NB4 (cell line): Measurements from ENCODE around the gene SYCE3.
"Not testable (repeated sequence)": the region's sequence is repeated elsewhere in the genome, so short reads cannot be mapped to it uniquely, and the experiment has no call there.

Source experiments
- DNase-seq: peaks from one replicate; pipeline ENCODE4 v3.0.0; 2010; ENCODE audit warnings: low read depth
- H3K4me3 ChIP-seq: one replicate; pipeline ENCODE4 v1.5.1; 2011; ENCODE audit warnings: mild to moderate bottlenecking, low read depth, low read length, moderate library complexity
- MYC ChIP-seq: IDR thresholded peaks from 2 replicates; pipeline ENCODE4 v1.6.1; 2011; ENCODE audit warnings: low read depth, low read length
- POLR2A ChIP-seq: IDR thresholded peaks from 2 replicates; pipeline ENCODE4 v1.6.1; 2011; ENCODE audit warnings: mild to moderate bottlenecking; ENCODE audit not compliant: insufficient read length; ENCODE audit errors: extremely low read depth
- TF ChIP-seq, protein P1 (sequence below): IDR thresholded peaks from 2 replicates; pipeline ENCODE4 v1.6.1; 2011; ENCODE audit warnings: low read depth, low read length
- TF ChIP-seq, protein P2 (sequence below): IDR thresholded peaks from one replicate; pipeline ENCODE4 v1.5.1; 2012; ENCODE audit warnings: low read depth, low read length

The SYCE3 gene

DNA sequence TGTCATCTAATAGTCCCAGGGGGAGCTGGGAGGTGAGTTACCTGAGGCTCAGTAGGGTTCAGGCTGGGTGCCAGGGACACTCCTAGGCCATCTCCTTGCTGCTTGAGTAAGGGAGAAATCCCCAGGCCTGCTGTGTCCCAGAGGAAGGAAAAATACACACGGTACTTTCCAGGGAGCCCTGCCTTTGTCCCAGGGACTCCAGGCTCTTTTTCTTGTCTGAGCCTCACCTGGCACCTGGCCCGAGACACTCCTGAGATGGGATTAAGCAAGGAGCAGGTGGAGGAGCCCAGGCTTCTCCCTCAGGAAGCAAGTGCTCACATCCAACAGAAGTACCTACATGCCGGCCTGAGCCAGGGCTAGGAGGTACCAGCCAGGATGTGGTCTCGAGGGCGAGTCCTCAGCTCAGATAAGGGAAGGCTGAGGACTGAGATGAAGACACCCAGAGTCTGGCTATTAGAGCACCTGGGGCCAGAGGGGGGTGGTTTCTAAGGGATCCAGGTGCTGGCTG is 17.9 kb downstream of the SYCE3 start:
- no peak overlapping the region for H3K4me3 ChIP-seq
- peak; percentile 42 for DNase-seq
- TF ChIP-seq, protein P1, sequence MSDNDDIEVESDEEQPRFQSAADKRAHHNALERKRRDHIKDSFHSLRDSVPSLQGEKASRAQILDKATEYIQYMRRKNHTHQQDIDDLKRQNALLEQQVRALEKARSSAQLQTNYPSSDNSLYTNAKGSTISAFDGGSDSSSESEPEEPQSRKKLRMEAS, result no peak
- TF ChIP-seq POLR2A (no peak), MYC (no peak)
- TF ChIP-seq, protein P2, sequence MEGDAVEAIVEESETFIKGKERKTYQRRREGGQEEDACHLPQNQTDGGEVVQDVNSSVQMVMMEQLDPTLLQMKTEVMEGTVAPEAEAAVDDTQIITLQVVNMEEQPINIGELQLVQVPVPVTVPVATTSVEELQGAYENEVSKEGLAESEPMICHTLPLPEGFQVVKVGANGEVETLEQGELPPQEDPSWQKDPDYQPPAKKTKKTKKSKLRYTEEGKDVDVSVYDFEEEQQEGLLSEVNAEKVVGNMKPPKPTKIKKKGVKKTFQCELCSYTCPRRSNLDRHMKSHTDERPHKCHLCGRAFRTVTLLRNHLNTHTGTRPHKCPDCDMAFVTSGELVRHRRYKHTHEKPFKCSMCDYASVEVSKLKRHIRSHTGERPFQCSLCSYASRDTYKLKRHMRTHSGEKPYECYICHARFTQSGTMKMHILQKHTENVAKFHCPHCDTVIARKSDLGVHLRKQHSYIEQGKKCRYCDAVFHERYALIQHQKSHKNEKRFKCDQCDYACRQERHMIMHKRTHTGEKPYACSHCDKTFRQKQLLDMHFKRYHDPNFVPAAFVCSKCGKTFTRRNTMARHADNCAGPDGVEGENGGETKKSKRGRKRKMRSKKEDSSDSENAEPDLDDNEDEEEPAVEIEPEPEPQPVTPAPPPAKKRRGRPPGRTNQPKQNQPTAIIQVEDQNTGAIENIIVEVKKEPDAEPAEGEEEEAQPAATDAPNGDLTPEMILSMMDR, result no peak

DNA sequence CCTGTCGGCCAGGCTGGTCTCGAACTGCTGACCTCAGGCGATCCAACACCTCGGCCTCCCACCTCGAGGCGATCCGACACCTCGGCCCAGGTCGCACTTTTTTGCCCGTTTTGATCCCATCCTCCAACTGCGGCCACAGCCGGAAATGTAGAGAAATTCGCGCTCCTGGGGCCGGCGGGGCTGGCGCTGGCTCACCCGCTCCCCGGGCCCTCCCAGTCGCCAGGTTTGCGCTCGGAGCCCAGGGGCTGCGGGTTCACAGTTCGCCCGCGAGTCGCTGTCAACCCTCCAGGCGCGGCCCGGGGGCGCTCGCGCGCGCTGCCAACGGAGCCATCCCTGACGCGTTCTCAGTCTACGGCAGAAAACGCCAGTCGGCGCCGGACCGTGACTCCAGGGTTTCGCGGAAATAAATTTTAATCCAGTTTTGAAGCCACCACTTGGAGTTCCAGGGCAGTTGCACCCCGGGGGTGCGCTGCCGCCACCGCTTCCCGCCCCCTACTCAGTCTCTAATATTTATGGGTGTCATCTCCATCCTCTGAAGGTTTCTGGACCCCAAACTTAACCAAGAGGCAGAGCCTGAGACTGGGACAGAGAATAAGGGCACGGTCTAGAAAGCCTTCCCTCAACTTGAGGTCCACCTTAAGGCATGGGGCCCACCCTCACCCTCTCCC is 18.5 kb downstream of the SYCE3 start:
- peak; percentile 91 for DNase-seq
- no peak overlapping the region for H3K4me3 ChIP-seq
- TF ChIP-seq, protein P2, result peak; percentile 72
- TF ChIP-seq, protein P1, result no peak

DNA sequence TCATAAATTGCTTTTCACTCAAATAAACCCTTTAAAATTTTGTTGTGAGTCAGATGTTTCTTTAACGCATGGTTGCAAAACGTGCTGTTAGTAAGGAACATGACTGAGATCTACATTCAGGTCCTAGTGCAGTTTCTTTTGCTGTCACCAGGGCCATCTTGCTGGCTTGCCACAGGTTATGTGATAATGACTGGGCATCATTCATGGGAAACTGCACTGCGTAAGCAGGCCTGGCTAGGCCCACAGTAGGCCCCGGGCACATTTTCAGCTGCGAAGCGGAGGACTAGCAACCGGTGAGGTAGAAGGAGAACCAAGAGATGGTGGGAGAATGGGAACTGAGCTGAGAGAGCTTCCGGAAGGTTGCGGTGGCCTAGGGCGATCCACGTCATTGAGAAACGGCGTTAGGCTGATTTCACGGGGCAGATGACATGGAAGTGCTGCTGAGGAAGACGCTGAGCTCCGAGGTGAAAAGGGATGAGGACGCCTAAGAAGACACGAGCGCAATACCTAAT is 20.2 kb downstream of the SYCE3 start:
- TF ChIP-seq, protein P2, result no peak
- no peak for TF ChIP-seq POLR2A
- TF ChIP-seq, protein P1, result peak; percentile 48; the same call in 1 of the 2 replicates
- peak; percentile 93 for DNase-seq
- no peak overlapping the region for H3K4me3 ChIP-seq

DNA sequence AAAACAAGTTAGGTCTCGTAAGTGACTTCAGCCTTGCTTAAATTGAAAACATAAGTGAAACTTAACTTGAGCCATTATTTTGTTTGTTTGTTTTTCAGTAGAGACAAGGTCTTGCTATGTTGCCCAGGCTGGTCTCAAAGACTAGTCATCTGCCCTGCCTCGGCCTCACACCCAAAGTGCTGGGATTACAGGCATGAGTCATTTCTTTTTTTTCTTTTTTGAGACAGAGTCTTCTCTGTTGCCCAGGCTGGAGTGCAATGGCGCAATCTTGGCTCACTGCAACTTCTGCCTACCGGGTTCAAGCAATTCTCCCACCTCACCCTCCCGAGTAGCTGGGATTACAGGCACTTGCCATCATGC is 21.1 kb downstream of the SYCE3 start:
- peak; percentile 88 for DNase-seq
- not testable (repeated sequence) for H3K4me3 ChIP-seq

DNA sequence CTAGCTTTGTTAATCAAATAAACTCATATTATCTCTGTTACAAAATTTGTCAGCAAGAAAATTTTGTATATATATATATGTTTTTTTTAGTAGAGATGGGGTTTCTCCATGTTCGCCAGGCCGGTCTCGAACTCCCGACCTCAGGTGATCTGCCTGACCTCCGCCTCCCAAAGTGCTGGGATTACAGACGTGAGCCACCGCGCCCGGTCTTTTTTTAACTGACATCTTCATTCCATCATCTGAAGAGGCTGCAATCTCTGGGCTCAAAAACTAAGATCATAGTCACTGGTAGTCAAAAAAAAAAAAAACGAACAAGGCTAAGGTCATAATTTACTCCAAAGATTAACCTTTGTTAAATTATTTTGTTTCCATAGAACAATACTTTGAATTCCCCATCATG is 22.3 kb downstream of the SYCE3 start:
- H3K4me3 ChIP-seq, result no peak overlapping the region
- no peak for DNase-seq
- TF ChIP-seq POLR2A (no peak), MYC (no peak)
- TF ChIP-seq, protein P1, result no peak
- TF ChIP-seq, protein P2, result no peak

DNA sequence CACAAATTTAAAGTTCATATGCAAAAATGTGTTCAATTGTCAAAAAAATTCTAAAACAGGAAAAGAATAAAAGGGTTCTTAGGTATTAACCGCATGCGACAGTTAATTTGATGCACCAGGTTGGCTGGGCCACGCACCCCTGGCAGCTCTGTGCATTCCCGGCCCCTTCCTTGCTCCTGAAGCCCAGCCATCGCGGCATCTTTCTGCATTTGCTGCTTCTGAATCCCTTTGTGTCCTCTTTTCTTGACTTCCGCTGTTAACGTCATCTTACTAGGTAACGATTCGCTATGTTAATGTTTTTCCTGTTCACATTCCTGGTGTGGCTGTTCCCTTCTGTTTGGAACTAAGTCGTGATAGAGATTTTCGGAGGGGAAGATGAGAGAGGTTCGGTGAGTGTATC is 25.0 kb downstream of the SYCE3 start:
- no peak overlapping the region for H3K4me3 ChIP-seq
- DNase-seq, result no peak
- TF ChIP-seq, protein P2, result no peak
- TF ChIP-seq, protein P1, result no peak
- no peak for TF ChIP-seq MYC
- no peak for TF ChIP-seq POLR2A
